A673 (cell line): Measurements from ENCODE around the gene HTR2C. TPM values are rescaled to one million over a fixed set of nuclear protein-coding genes. Genes with fewer than 3 reads are reported as not detected.
"Not testable (repeated sequence)": the region's sequence is repeated elsewhere in the genome, so short reads cannot be mapped to it uniquely, and the experiment has no call there.

Experiments used
- BruUV-seq: library from RNA; stranded (reverse); fragments of 400-500 nt; replicated peaks from 2 replicates; lab custom pipeline; 2021; lab: Mats Ljungman, UMichigan
- CTCF ChIA-PET: fragments of 300-600 bp; sonication (Branson Sonifier 250); formaldehyde crosslinking; loops from one replicate; lab custom pipeline; 2022; ENCODE audit warnings: antibody characterized with exemption; lab: Charles Lee
- POLR2A ChIA-PET: fragments of 300-600 bp; sonication (Branson Sonifier 250); formaldehyde crosslinking; loops from one replicate; lab custom pipeline; 2022; ENCODE audit warnings: antibody characterized with exemption; ENCODE audit not compliant: low non-redundant PET; lab: Charles Lee
- DNase-seq: peaks from one replicate; pipeline ENCODE4 v3.0.0-alpha.2; 2015; ENCODE audit warnings: low spot score
- H3K27ac ChIP-seq: fragments of 200-600 bp; sonication (generic); 2 replicates; pipeline ENCODE4 v1.5.1; 2016; ENCODE audit warnings: mixed run types, low read depth, mild to moderate bottlenecking, mixed read lengths, antibody characterized with exemption, low read length; ENCODE audit not compliant: poor library complexity, severe bottlenecking
- H3K27me3 ChIP-seq: fragments of 200-600 bp; sonication (generic); replicated peaks from 2 replicates; pipeline ENCODE4 v1.6.1; 2017; ENCODE audit warnings: mixed run types, low read depth, mild to moderate bottlenecking, mixed read lengths, antibody characterized with exemption, low read length; ENCODE audit not compliant: insufficient read depth, poor library complexity
- H3K36me3 ChIP-seq: fragments of 200-600 bp; sonication (generic); 2 replicates; pipeline ENCODE4 v1.6.1; 2016; ENCODE audit warnings: mixed run types, mild to moderate bottlenecking, mixed read lengths, antibody characterized with exemption, low read length; ENCODE audit not compliant: insufficient read depth, poor library complexity, severe bottlenecking
- H3K4me1 ChIP-seq: fragments of 200-600 bp; sonication (generic); 2 replicates; pipeline ENCODE4 v1.6.1; 2017; ENCODE audit warnings: mixed run types, mild to moderate bottlenecking, mixed read lengths, antibody characterized with exemption, low read length; ENCODE audit not compliant: insufficient read depth, poor library complexity, severe bottlenecking
- H3K4me3 ChIP-seq: fragments of 200-600 bp; sonication (generic); 2 replicates; pipeline ENCODE4 v1.5.1; 2016; ENCODE audit warnings: low read depth, mixed run types, mild to moderate bottlenecking, mixed read lengths, low read length; ENCODE audit not compliant: poor library complexity, severe bottlenecking
- H3K9me3 ChIP-seq: fragments of 200-600 bp; sonication (generic); 2 replicates; pipeline ENCODE4 v1.6.1; 2016; ENCODE audit warnings: mixed run types, low read depth, mild to moderate bottlenecking, mixed read lengths, antibody characterized with exemption, low read length; ENCODE audit not compliant: poor library complexity, severe bottlenecking
- CTCF ChIP-seq: fragments of 300-800, 200-600 bp; sonication (generic); conservative IDR thresholded peaks from 2 replicates; pipeline ENCODE4 v1.5.1; 2017; ENCODE audit warnings: low read depth, mild to moderate bottlenecking, antibody characterized with exemption, low read length, moderate library complexity, mixed read lengths
- EZH2 ChIP-seq: fragments of 200-600 bp; sonication (generic); IDR thresholded peaks from 2 replicates; pipeline ENCODE4 v1.6.1; 2017; ENCODE audit warnings: borderline replicate concordance, low read depth, mild to moderate bottlenecking, mixed read lengths, antibody characterized with exemption, low read length; ENCODE audit not compliant: poor library complexity, severe bottlenecking
- intact Hi-C: fragments of 100-400 bp; cut with micrococcal nuclease; formaldehyde crosslinking; loops from one replicate; pipeline ENCODE4 v1.10.0; 2022; ENCODE audit not compliant: unreplicated experiment
- total RNA-seq: library from RNA; stranded (reverse); gene quantifications from 2 replicates; pipeline ENCODE4 v1.2.3, GENCODE V29; 2021

HTR2C gene
- total RNA-seq, 1 experiment from 2014 or later = not detected

- BruUV-seq = no TSS peak
- Histone ChIP-seq H3K4me1 (no peaks in the 10 kb centered on the region), H3K36me3 (no peaks in the 10 kb centered on the region), H3K27ac (no peak overlapping the region), H3K27me3 (peaks cover 21% of the 10 kb centered on the region), H3K4me3 (no peak overlapping the region), H3K9me3 (peaks cover 3% of the 10 kb centered on the region)
- ChIA-PET POLR2A (no interaction called here), CTCF (no interaction called here)
- TF ChIP-seq EZH2 (no peak), CTCF (no peak)
- DNase-seq = no peak
- intact Hi-C loops = no loop called here
Observed at GRCh38 chrX:114930227-114930626, 346.3 kb downstream of the HTR2C start.

GRCh38 chrX:114932550-114932949, 348.7 kb downstream of the HTR2C start:
- CTCF ChIA-PET = no interaction called here
- H3K36me3 ChIP-seq = no peaks in the 10 kb centered on the region
- intact Hi-C loops = no loop called here
- no peak for TF ChIP-seq EZH2
- no peak for TF ChIP-seq CTCF
- POLR2A ChIA-PET = no interaction called here
- H3K4me3 ChIP-seq = no peak overlapping the region
- H3K27me3 ChIP-seq = peaks cover 8% of the 10 kb centered on the region
- BruUV-seq = no TSS peak
- DNase-seq = no peak
- H3K9me3 ChIP-seq = peaks cover 3% of the 10 kb centered on the region
- H3K27ac ChIP-seq = no peak overlapping the region
- H3K4me1 ChIP-seq = no peaks in the 10 kb centered on the region

GRCh38 chrX:114933291-114933690, 349.4 kb downstream of the HTR2C start:
- DNase-seq, H3K27me3 ChIP-seq, H3K36me3 ChIP-seq, H3K4me1 ChIP-seq, CTCF ChIA-PET, POLR2A ChIA-PET, intact Hi-C loops, H3K9me3 ChIP-seq, H3K27ac ChIP-seq, H3K4me3 ChIP-seq, BruUV-seq: not testable (repeated sequence)

- DNase-seq, POLR2A ChIA-PET, H3K4me3 ChIP-seq, intact Hi-C loops, H3K27ac ChIP-seq, H3K4me1 ChIP-seq, H3K36me3 ChIP-seq, H3K27me3 ChIP-seq, BruUV-seq, H3K9me3 ChIP-seq, CTCF ChIA-PET: not testable (repeated sequence)
Observed at GRCh38 chrX:114937090-114937489, 353.2 kb downstream of the HTR2C start.
